HEK293 (cell line): Measurements from ENCODE around the gene BFSP2.

Source experiments
- CTCF ChIP-seq: fragments of 450-650 bp; formaldehyde crosslinking; IDR thresholded peaks from 2 replicates; pipeline ENCODE4 v1.5.1; 2016; ENCODE audit warnings: missing biosample characterization, missing genetic modification characterization
- MYNN ChIP-seq: fragments of 450-650 bp; formaldehyde crosslinking; IDR thresholded peaks from 2 replicates; pipeline ENCODE4 v1.5.1; 2016; ENCODE audit warnings: missing biosample characterization, missing genetic modification characterization, borderline replicate concordance
- PRDM1 ChIP-seq: fragments of 450-650 bp; formaldehyde crosslinking; IDR thresholded peaks from 2 replicates; pipeline ENCODE4; 2016; ENCODE audit warnings: missing biosample characterization, missing genetic modification characterization
- SCRT1 ChIP-seq: fragments of 450-650 bp; formaldehyde crosslinking; IDR thresholded peaks from 2 replicates; pipeline ENCODE4 v1.5.1; 2016; ENCODE audit warnings: missing biosample characterization, missing genetic modification characterization, borderline replicate concordance
- TCF7L2 ChIP-seq: IDR thresholded peaks from 2 replicates; pipeline ENCODE4 v1.6.1; 2011; ENCODE audit warnings: low read depth, mild to moderate bottlenecking, inconsistent platforms, low read length, moderate library complexity, borderline replicate concordance
- ZNF121 ChIP-seq: fragments of 450-650 bp; formaldehyde crosslinking; IDR thresholded peaks from 2 replicates; pipeline ENCODE4 v1.5.1; 2016; ENCODE audit warnings: missing biosample characterization, missing genetic modification characterization
- ZNF23 ChIP-seq: fragments of 450-650 bp; formaldehyde crosslinking; IDR thresholded peaks from 2 replicates; pipeline ENCODE4 v1.5.1; 2016; ENCODE audit warnings: missing biosample characterization, missing genetic modification characterization, borderline replicate concordance
- ZNF280D ChIP-seq: fragments of 450-650 bp; formaldehyde crosslinking; IDR thresholded peaks from 2 replicates; pipeline ENCODE4 v1.5.1; 2016; ENCODE audit warnings: missing biosample characterization, missing genetic modification characterization
- ZNF362 ChIP-seq: fragments of 450-650 bp; formaldehyde crosslinking; IDR thresholded peaks from 2 replicates; pipeline ENCODE4 v1.5.1; 2016; ENCODE audit warnings: missing biosample characterization, missing genetic modification characterization

- TF ChIP-seq ZNF362 (no peak), MYNN (tag by site-specific recombination) (no peak), ZNF121 (tag by site-specific recombination) (no peak), TCF7L2 (no peak), PRDM1 (tag by site-specific recombination) (no peak), CTCF (tag by site-specific recombination) (no peak), ZNF23 (tag by site-specific recombination) (no peak), ZNF280D (tag by site-specific recombination) (no peak), SCRT1 (tag by site-specific recombination) (no peak)
These were observed 5.1 kb downstream of the BFSP2 start for GRCh38 chr3:133404920-133405319.
